ENCODE data around the gene LMBR1L. TPM values are rescaled to one million over a fixed set of nuclear protein-coding genes. Genes with fewer than 3 reads are reported as not detected.

Gene LMBR1L
- total RNA-seq, 1 donor from 2014 or later: 79.9 TPM

DNA sequence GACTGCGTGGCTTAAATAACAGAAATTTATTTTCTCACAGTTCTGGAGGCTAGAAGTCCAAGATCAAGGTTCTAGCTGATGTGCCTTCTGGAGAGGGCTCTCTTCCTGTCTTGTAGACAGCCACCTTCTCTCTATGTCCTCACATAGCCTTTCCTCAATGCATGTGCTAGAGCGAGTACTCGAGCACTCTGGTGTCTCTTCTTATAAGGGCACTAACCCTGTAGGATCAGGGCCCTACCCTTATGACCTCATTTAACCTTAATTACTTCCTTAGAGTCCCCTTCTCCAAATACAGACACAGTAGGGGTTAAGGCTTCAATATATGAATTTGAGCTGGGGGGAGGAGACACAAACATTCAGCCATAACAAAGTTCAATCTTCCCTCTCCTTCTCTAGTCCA lies 26.2 kb downstream of the LMBR1L start:
- intact Hi-C loops (cut with micrococcal nuclease): no loop called here
- ATAC-seq (ENCODE audit: low read depth) (no peak), DNase-seq (no peak)
- H3K9me3 Mint-ChIP-seq: no peaks in the 10 kb centered on the region
- ChIA-PET POLR2A (interaction anchor here (0.8 to 1.2 kb wide), 2 partner anchors 15 to 65 kb away, joined by 3 to 4 read pairs; partner anchors contain the start of gene RHEBL1), CTCF (interaction anchor here (1.0 to 1.8 kb wide), 2 partner anchors 20 to 21 kb away, joined by 3 to 7 read pairs; no protein-coding TSS in a partner anchor)
- no peak for TF ChIP-seq CTCF (IDR thresholded peaks at IDR 0.05)
- H3K4me1 Mint-ChIP-seq: peaks cover 13% of the 10 kb centered on the region
- peaks cover 11% of the 10 kb centered on the region for H3K27me3 Mint-ChIP-seq
- no peaks in the 10 kb centered on the region for H3K36me3 Mint-ChIP-seq (ENCODE audit: low read depth)
- no peak overlapping the region for H3K4me3 Mint-ChIP-seq
- no peak overlapping the region for H3K27ac Mint-ChIP-seq

DNA sequence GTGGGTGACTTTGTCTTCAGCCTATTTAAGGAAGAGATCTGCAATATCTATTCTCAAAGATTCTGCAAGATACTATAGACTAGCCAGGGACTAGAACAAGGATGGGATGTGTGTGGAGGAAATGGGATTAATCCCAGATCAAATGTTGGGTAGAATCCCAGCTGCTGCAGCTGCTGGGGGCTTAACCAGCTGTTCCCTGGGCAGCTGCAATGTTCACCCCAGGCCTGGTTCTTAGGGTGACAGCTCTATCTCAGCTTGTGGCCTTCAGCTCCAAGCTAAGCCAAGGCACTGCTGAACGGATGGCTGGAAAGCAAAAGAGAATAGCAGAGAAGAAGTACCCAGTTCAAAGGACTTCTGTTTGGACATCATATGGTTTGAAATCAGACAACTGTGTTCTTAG lies 30.9 kb downstream of the LMBR1L start:
- ChIA-PET CTCF (interaction anchor here (2.3 kb wide), 1 partner anchor 9 kb away, joined by 9 read pairs; no protein-coding TSS in a partner anchor), POLR2A (interaction anchor here (0.6 to 0.8 kb wide), 2 partner anchors 31 to 83 kb away, joined by 3 read pairs; partner anchors contain the start of gene LMBR1L)
- Mint-ChIP-seq H3K4me1 (no peaks in the 10 kb centered on the region), H3K36me3 (ENCODE audit: low read depth) (no peaks in the 10 kb centered on the region), H3K9me3 (no peaks in the 10 kb centered on the region), H3K4me3 (no peak overlapping the region), H3K27ac (no peak overlapping the region), H3K27me3 (peaks cover 2% of the 10 kb centered on the region)
- ATAC-seq (ENCODE audit: low read depth) (no peak), DNase-seq (no peak)
- intact Hi-C loops (cut with micrococcal nuclease): no loop called here
- no peak for TF ChIP-seq CTCF (IDR thresholded peaks at IDR 0.05)

- POLR2A ChIA-PET: interaction anchor here (0.7 kb wide), 1 partner anchor 28 kb away, joined by 3 read pairs; no protein-coding TSS in a partner anchor
- intact Hi-C loops (cut with micrococcal nuclease): loop anchor here (1.0 to 2.0 kb wide), 6 partner anchors 11 to 59 kb away; partner anchors contain the start of genes KMT2D, LMBR1L and PRKAG1
Measured at GRCh38 chr12:49070971-49071370, 39.7 kb downstream of the LMBR1L start.

DNA sequence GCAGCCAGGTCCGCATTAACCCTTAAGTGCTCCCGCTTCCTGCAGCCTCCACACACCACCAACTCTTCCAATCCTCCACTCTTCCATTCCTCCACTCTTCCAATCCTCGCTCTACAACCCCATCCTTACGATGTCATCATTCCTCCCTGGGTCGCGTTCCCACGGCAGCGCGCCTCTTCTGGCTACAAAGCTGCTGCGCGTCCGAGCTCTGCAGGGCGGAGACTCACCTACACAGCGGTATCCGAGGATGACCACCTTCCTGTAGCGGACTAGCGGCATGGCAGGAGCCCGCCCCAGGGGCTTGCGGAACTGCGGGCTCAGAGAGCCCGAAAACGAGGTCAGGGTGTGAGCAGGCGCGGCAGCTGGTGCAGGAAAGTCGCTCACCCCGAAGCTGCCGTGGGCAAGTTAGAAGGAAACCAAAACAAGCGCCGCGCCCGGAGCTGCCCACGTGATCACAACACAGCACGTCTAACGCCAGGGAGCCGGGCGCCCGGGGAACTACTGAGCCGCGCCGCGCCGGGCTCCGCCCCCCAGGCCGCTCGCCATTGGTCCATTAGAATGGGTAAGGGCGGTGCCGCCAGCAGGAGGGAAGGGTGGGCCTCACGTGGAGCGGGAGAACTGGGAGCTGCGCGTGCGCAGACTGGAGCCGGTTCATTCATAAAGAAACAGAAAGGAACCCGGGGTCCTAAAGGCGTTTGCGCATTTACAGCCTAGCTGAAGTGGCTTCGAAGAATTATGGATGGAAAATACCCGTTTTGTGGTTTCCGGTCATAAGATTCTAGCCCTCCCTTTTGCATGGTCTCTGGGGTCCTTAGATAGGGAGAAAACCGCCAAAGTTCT lies 40.9 kb downstream of the LMBR1L start, which contains the start of gene RHEBL1:
Gene RHEBL1 (minus strand): TSS at position 473 of the 840 bp plus-strand sequence. CDS start 194 bp downstream, at position 279.
- peak within 1 kb of the TSS; percentile 93 for H3K27ac Mint-ChIP-seq
- peaks cover 15% of the 10 kb centered on the region for H3K4me1 Mint-ChIP-seq
- peak within 1 kb of the TSS; percentile 99 for H3K4me3 Mint-ChIP-seq
- intact Hi-C loops (cut with micrococcal nuclease): loop anchor here (1.0 to 10.0 kb wide), 8 partner anchors 9 to 275 kb away; partner anchors contain the start of genes DNAJC22, KMT2D, LMBR1L and PRKAG1
- H3K27me3 Mint-ChIP-seq: no peaks in the 10 kb centered on the region
- H3K9me3 Mint-ChIP-seq: no peaks in the 10 kb centered on the region
- ChIA-PET CTCF (interaction anchor here (1.0 to 1.5 kb wide), 8 partner anchors 14 to 165 kb away, joined by 3 to 19 read pairs (median 5); partner anchors contain the start of genes DHH and TUBA1B), POLR2A (interaction anchor here (0.6 to 1.5 kb wide), 18 partner anchors 10 to 298 kb away, joined by 3 to 34 read pairs (median 4); partner anchors contain the start of genes KMT2D, LMBR1L, SPATS2 and TUBA1A)
- H3K36me3 Mint-ChIP-seq (ENCODE audit: low read depth): peaks cover 5% of the 10 kb centered on the region
- no peak for TF ChIP-seq CTCF (IDR thresholded peaks at IDR 0.05)
- DNase-seq (peak; percentile 98), ATAC-seq (ENCODE audit: low read depth) (peak; percentile 100)

More at GRCh38 chr12:49070971-49071370, 39.7 kb downstream of the LMBR1L start:
- CTCF ChIA-PET: interaction anchor here (1.0 kb wide), 1 partner anchor 17 kb away, joined by 3 read pairs; no protein-coding TSS in a partner anchor
- no peak for DNase-seq
- Mint-ChIP-seq H3K4me3 (no peak overlapping the region), H3K27ac (no peak overlapping the region), H3K9me3 (no peaks in the 10 kb centered on the region), H3K27me3 (no peaks in the 10 kb centered on the region), H3K36me3 (ENCODE audit: low read depth) (peaks cover 4% of the 10 kb centered on the region), H3K4me1 (peaks cover 15% of the 10 kb centered on the region)
- no peak for TF ChIP-seq CTCF (IDR thresholded peaks at IDR 0.05)
- ATAC-seq (ENCODE audit: low read depth): no peak
